BLaER1 treated with 17β-estradiol and CSF1 and Interleukin-3, amounts not matched to agents 10 nM and 100 nM (cell line): ENCODE results near the gene RCL1.

Experiments used
- H3K27ac ChIP-seq, 11 experiments: shearing (Covaris generic); formaldehyde crosslinking; 2 replicates each; pipeline ENCODE4 v1.8.1; 2022
- H3K27me3 ChIP-seq, 11 experiments: shearing (Covaris generic); formaldehyde crosslinking; 2 replicates each; pipeline ENCODE4 v1.8.1; 2022
- H3K36me3 ChIP-seq, 11 experiments: shearing (Covaris generic); formaldehyde crosslinking; 2 replicates each; pipeline ENCODE4 v1.8.1; 2022
- H3K4me1 ChIP-seq, 10 experiments: shearing (Covaris generic); formaldehyde crosslinking; 2 replicates each; pipeline ENCODE4 v1.8.1; 2022
- H3K4me2 ChIP-seq, 11 experiments: shearing (Covaris generic); formaldehyde crosslinking; 2 replicates each; pipeline ENCODE4 v1.8.1; 2022
- H3K4me3 ChIP-seq, 10 experiments: shearing (Covaris generic); formaldehyde crosslinking; 2 replicates each; pipeline ENCODE4 v1.8.1; 2022
- H3K9ac ChIP-seq, 11 experiments: shearing (Covaris generic); formaldehyde crosslinking; 2 replicates each; pipeline ENCODE4 v1.8.1; 2022
- H3K9me3 ChIP-seq, 11 experiments: shearing (Covaris generic); formaldehyde crosslinking; replicated peaks in 1 of 11; 2 replicates each; pipeline ENCODE4 v1.8.1; 2022
- H4K20me1 ChIP-seq, 11 experiments: shearing (Covaris generic); formaldehyde crosslinking; 2 replicates each; pipeline ENCODE4 v1.8.1; 2022
- Cebpa-rat ChIP-seq, 11 experiments: shearing (Covaris generic); IDR thresholded peaks; 2 replicates each; pipeline ENCODE4 v1.8.1; 2022

RCL1 gene

DNA sequence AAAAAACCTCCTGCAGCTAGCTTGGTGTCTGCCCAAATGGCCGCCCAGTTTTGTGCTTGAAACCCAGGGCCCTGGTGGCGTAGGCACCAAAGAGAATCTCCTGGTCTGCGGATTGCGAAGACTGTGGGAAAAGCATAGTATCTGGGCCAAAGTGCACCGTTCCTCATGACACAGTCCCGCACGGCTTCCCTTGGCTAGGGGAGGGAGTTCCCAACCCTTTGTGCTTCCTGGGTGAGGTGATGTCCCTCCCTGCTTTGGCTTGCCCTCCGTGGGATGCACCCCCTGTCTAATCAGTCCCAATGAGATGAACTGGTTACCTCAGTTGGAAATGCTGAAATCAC lies 109.4 kb downstream of the RCL1 start:
- Histone ChIP-seq H3K9me3 (peaks cover 0 to 23% (median 3%) of the 10 kb centered on the region in 11 experiments; a peak in 8 of 22 replicates), H3K4me2 (peak overlapping the region in 5 of 11 experiments; percentile 21 to 44 (median 24); a peak in 5 of 22 replicates), H3K27ac (peak overlapping the region in 3 of 11 experiments; percentile 5 to 40 (median 38); a peak in 3 of 22 replicates), H3K27me3 (no peaks in the 10 kb centered on the region), H3K9ac (0 out of 22 replicates have a peak overlapping the region, but pooled peaks of 1 of the 11 experiments have one; percentile 11), H3K36me3 (no peaks in the 10 kb centered on the region), H4K20me1 (no peaks in the 10 kb centered on the region), H3K4me1 (peaks cover 0 to 19% (median 7%) of the 10 kb centered on the region in 10 experiments; a peak in 13 of 20 replicates), H3K4me3 (no peak overlapping the region)
- TF ChIP-seq Cebpa-rat (IDR thresholded peaks at IDR 0.05): no peak

DNA sequence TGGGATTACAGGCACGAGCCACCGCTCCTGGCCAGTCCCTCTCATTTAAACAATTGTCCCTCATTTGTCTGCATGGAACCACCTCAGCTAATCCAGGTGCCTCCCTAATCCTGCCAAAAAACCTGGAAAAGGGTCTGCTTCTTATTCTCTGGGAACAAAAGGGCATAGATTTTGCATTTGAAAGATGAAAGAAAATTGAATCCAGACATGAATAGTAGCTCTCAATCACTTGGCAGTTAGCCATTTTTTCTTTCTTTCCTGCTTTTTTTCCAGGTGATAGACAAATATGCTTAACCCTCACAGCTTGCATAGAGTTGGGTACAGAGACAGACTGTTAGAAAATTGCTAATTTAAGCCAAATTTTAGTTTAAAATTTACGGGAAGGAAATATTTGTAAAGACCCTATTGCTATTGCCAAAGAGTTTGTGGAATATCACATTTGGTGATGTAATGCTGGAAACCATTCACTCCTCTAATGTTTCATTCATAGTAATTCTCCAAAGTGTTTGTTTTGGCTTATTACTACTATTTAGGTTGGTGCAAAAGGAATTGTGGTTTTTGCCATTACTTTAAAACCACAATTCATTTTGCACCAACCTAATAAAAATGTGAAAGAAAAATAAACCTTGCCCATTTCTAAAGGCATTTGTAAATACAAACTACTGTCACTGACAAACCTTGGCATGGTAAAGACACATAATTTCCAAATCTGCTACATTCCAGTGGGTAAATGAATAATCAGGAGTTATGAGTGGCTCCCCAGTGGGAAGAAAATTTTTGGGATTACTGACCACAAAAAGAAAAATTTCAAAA lies 111.8 kb downstream of the RCL1 start:
- Histone ChIP-seq H3K9ac (no peak overlapping the region), H3K36me3 (no peaks in the 10 kb centered on the region), H3K4me2 (peak overlapping the region in 8 of 11 experiments; percentile 5 to 52 (median 37); a peak in 10 of 22 replicates), H3K4me3 (no peak overlapping the region), H3K27ac (peak overlapping the region in 3 of 11 experiments; percentile 9 to 27 (median 11); a peak in 3 of 22 replicates), H3K9me3 (peaks cover 0 to 18% (median 3%) of the 10 kb centered on the region in 11 experiments; a peak in 8 of 22 replicates), H3K27me3 (no peaks in the 10 kb centered on the region), H4K20me1 (no peaks in the 10 kb centered on the region), H3K4me1 (peaks cover 0 to 19% (median 7%) of the 10 kb centered on the region in 10 experiments; a peak in 13 of 20 replicates)
- TF ChIP-seq Cebpa-rat (IDR thresholded peaks at IDR 0.05): no peak

DNA sequence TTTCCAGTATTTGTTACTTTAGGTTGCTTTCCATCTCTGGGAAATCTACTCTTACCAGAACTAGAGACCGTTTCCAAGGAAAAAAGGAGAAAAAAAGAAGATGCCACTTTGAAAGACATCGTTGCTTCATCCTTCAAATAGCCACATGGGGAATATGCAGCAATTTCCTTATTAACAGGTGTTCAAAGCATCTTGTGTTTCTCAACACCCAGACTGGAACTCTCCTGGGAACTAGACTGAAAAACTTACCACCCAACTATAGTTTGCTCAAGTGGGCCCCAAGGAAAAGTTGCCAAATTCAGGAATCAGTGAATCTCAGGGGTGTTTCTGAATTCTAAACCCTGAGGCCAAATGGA lies 112.4 kb downstream of the RCL1 start:
- H3K4me3 ChIP-seq: no peak overlapping the region
- no peaks in the 10 kb centered on the region for H3K36me3 ChIP-seq
- peak overlapping the region in 3 of 11 experiments; percentile 9 to 27 (median 11); a peak in 3 of 22 replicates for H3K27ac ChIP-seq
- 0 out of 22 replicates have a peak, but pooled peaks of 2 of the 11 experiments have one; percentile 11 to 28 for TF ChIP-seq Cebpa-rat (IDR thresholded peaks at IDR 0.05)
- no peaks in the 10 kb centered on the region for H3K27me3 ChIP-seq
- H3K9me3 ChIP-seq: peaks cover 0 to 13% (median 0%) of the 10 kb centered on the region in 11 experiments; a peak in 6 of 22 replicates
- H3K4me1 ChIP-seq: peaks cover 0 to 19% (median 7%) of the 10 kb centered on the region in 10 experiments; a peak in 13 of 20 replicates
- peak overlapping the region in 8 of 11 experiments; percentile 5 to 52 (median 37); a peak in 12 of 22 replicates for H3K4me2 ChIP-seq
- no peak overlapping the region for H3K9ac ChIP-seq
- H4K20me1 ChIP-seq: no peaks in the 10 kb centered on the region
